GM12872 (cell line): Measurements from ENCODE around the gene CFAP161.

ENCODE experiments used
- CTCF ChIP-seq: IDR thresholded peaks from 3 replicates; pipeline ENCODE4 v1.5.1; 2011; ENCODE audit warnings: low read depth, mild to moderate bottlenecking, low read length, moderate library complexity; ENCODE audit not compliant: insufficient read depth

The CFAP161 gene

GRCh38 chr15:81190922-81191507 lies 56.9 kb downstream of the CFAP161 start:
- TF ChIP-seq CTCF: no peak

GRCh38 chr15:81191701-81192100 lies 57.6 kb downstream of the CFAP161 start:
- no peak for TF ChIP-seq CTCF

GRCh38 chr15:81194723-81195122 lies 60.7 kb downstream of the CFAP161 start:
- TF ChIP-seq CTCF: no peak

GRCh38 chr15:81195339-81195864 lies 61.3 kb downstream of the CFAP161 start:
- TF ChIP-seq CTCF: no peak

GRCh38 chr15:81196576-81197254 lies 62.6 kb downstream of the CFAP161 start, which contains the start of gene IL16:
Gene IL16 (plus strand): TSS chr15:81196879. CDS start chr15:81225400, 28,521 bp downstream.
- no peak for TF ChIP-seq CTCF

- TF ChIP-seq CTCF: no peak
Measured at GRCh38 chr15:81197255-81197630, 63.2 kb downstream of the CFAP161 start.

GRCh38 chr15:81197688-81198281 lies 63.7 kb downstream of the CFAP161 start:
- TF ChIP-seq CTCF: no peak
